NCI-H146 treated with DMSO at 0.1 percent for 48 hours (cell line): ENCODE measurements around the gene CDK14.
A peak's percentile ranks its signal among the peaks of the same experiment; 100 is the strongest.

Experiments used
- DNase-seq: peaks from one replicate; lab custom pipeline; 2025; ENCODE audit not compliant: unreplicated experiment; lab: John Stamatoyannopoulos, UW

Gene CDK14

GRCh38 chr7:91082852-91083495, 486.9 kb downstream of the CDK14 start:
- DNase-seq, result peak; percentile 59

GRCh38 chr7:91083855-91084644, 487.9 kb downstream of the CDK14 start:
- no peak for DNase-seq

DNA sequence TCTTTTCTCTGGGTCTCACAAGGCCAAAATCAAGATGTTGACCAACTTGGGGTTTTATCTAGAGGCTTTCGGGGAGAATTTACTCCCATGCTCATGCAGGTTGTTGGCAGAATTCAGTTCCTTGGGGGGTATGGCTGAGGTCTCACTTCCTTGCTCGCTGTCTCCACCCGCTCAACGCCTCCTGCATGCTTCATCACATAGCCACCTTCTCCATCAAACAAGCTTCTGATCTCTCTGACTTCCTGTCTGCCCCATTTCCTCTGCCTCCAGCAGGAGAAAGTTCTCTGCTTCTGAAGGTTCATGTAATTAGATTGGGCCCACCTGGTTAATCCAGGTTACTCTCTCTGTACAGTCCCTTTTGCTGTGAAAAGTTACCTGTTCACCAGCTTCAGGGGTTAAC, 489.1 kb downstream of the CDK14 start:
- no peak for DNase-seq

DNA sequence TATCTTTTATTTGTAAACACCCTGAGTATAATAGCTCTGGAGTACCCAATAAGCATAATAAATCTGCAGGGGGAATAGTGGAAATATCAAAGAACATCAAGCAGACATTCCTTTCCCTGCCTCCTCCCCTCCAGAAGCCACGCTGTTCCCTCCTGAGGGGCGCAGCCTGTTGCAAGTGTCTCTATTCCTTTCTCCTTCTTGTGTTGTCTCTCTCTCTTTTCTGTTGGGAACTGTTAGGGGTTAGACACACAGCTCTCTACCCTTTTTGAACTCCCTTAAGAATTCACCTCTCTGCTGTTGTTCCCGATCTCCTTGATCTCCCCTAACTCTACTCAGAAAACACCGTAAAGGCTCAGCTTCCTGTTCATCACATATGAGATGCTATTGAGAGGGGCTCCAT, 490.1 kb downstream of the CDK14 start:
- DNase-seq, result no peak

GRCh38 chr7:91088156-91088555, 492.0 kb downstream of the CDK14 start:
- no peak for DNase-seq

GRCh38 chr7:91088691-91089090, 492.6 kb downstream of the CDK14 start:
- no peak for DNase-seq

GRCh38 chr7:91089382-91089963, 493.4 kb downstream of the CDK14 start:
- DNase-seq, result peak; percentile 38

DNA sequence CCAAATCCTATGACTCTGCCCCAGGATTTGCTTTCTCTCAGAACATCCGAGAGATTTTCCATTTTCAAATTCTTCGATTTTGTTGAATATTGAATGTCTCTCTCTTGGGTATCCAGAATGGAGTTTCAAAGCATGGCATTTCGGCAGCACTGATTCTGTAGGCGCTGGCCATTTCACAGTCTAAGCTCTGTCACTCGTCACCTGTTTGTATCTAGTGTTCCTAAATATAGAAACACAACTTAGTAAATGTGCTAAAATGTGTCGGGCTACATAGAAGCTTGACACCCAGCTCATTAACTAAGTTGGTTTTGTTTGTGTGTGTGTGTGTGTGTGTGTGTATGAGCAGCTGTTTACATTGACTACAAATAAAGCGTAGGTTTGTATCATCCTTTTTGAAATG, 494.6 kb downstream of the CDK14 start:
- DNase-seq, result no peak

- no peak for DNase-seq
These were observed 495.5 kb downstream of the CDK14 start for GRCh38 chr7:91091631-91092030.

DNA sequence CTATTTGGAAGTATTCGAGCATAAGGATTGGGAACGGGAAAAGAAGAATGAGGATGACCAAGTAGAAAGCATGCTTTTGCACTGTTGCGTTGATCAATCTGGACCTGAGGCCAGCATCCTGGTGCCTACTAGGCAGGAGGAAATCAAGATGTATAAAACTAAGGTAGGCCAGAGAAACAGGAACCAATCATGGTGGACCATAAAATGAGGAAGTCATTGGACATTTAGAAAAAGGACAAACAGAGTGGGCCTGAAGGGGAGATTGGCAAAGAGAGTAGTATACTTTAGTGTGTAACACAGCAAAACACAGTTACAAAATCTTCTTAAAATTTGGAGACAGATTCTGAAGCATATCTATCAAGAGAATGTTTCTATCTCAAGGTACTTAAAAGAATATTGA, 497.1 kb downstream of the CDK14 start:
- no peak for DNase-seq

DNA sequence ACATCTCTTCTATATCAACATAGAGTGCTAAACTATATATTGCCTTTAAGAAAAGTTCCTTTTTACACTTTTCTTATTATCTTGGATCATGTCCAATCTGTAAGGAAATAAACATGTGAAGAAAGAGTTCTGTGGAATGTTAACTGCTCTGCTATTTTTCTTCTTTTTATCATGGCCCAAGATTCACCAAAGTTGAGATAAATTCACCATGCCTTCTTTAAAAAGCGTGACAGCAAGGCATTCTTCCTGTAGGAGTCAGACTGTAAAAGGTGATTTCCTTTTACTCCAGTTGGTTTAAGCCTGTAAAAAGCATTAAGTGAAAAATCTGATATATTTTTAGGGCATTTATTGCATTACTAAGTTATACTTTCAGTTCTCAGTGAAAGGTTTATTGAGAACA, 502.4 kb downstream of the CDK14 start:
- DNase-seq, result no peak

DNA sequence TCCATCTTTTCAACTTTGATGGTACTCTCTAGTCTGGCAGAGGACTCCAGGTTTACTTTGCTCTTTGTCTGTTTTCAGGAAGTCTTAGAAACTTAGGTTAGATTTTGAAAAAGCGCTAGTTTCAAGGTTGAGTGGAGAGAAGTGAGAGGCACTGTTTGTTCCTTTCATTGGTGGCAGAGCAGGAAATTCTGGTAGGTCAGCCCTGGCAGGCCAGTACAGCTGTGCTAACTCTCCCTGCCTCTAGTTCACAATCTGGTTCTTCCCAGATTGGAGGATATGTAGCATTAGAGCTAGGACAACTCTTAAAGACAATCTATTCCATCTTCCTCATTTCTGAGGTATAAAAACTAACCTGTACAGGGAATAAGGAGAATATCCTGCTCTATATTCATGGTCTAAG, 507.2 kb downstream of the CDK14 start:
- DNase-seq, result no peak

DNA sequence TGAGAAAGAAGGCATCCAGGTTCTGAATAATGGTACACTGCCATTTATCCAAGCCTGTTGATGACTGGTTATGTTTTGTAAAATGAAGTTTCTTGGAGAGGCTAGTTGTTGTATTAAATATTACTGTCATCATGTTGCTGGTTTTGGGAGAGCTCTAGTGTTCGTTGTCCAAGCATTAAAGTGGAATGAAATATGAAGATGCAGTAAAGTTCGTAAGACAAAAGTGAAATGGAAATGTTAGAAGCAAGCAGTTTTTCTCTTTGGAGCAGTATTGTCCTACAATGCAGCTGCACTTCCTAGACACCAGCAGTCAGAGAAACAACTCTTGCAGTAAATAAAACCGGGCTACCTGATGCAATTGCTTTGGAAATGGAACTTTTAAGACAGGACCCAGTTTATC, 511.3 kb downstream of the CDK14 start:
- DNase-seq, result no peak

DNA sequence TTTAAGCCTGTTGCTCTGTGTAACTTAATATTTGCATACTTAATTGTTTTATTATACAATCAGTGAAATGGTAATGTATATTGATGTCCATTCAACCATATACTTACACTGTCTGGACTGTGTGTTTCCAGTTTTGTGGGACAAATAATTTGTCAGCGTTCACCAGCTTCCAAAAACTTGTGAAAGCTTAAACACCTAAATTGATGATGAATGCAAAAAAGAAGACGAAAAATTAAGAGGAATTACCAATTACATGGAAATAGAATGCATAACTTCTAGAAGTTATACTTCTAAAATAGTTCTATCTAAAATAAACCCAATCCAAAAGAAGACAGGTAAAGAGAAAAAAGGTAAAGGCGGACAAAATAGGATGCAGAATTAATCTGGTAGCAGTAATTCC, 513.1 kb downstream of the CDK14 start:
- no peak for DNase-seq

GRCh38 chr7:91112902-91113341, 516.8 kb downstream of the CDK14 start:
- DNase-seq, result no peak

DNA sequence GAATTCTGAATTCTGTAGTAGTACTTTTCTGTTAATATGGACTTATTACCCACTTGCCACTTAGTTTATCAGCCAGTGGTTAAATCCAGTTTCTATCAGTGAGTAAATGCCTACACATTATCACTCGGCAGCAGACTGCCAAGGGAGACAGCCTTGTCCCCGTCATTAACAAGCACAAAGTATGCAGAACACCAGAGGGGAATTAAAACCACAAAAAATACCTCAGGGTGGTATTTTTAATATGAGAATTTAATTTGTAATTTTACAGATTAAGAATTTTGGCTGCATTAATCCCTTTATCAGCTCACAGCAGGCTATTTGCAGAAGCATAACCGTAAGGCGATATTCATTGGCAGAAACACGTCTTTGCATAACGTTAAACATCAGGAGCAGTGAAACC, 518.1 kb downstream of the CDK14 start:
- DNase-seq, result no peak

DNA sequence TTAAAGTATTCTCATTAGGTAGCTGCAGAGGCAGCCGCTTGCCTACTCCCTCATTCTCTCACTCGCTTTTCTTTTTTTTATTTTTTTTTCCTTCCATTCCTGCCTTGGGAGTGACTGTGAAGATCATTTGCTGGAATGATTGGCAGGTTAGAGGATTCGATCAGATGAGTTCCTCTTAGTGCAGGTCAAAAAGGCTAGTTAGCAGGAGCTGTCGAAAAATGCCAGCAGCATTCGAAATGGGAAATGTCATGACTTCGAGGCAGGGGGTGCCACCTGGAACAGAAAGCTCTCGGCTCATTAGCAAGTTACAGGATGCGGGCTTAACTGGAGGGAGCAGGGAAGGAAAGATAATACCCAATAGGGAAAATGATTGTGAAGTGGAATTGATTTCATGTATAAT, 530.6 kb downstream of the CDK14 start:
- DNase-seq, result peak; percentile 25

DNA sequence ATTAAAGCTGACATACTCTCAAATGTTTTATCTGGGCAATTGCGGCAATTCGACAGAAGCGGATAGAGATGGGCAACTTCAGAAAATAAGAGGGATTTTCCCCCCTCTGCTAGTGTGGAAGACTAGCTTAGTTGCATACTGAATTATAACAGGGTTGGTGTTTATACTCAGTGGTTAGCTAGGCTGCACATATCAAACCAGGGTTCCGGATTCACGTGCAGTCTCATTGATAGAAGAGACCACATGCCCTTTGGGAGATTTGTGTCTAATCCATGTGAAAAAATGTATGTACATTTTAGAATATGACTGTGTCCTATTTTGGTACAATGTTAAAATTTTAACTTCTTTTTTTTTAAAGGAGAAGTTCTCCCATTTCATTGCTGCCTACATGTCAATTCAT, 531.2 kb downstream of the CDK14 start:
- no peak for DNase-seq

DNA sequence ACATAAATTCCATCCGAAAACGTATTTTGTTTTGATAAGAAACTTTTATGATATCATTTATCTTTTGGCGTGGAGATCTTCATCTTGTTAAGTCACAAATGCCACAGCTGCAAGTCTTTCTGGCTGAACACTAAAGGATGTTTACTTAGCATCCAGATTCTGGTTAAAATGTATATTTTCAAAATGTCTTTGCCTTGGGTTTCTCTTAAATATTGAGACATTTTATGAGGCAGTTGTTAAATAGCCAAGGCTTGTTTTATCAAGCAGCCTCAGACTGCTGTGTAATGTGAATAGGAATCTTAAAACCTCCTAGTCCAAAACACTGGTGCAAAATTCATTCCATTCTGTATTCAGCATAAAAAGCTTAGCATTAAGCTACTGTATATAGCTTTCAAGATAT, 531.8 kb downstream of the CDK14 start:
- no peak for DNase-seq

GRCh38 chr7:91128683-91129348, 532.7 kb downstream of the CDK14 start:
- DNase-seq, result no peak

GRCh38 chr7:91135300-91135699, 539.2 kb downstream of the CDK14 start:
- DNase-seq, result no peak
